ENCODE data around the gene MT1H.

Gene MT1H

GRCh38 chr16:56629531-56629930 is 40.1 kb upstream of the MT1H start:
- Histone ChIP-seq H3K4me3 (ENCODE audit: low read depth, low read length) (no peak overlapping the region), H3K27ac (ENCODE audit: low read depth, low read length) (no peak overlapping the region), H3K36me3 (ENCODE audit: control insufficient read depth, insufficient read depth, low read length) (no peaks in the 10 kb centered on the region), H3K4me1 (ENCODE audit: control insufficient read depth, insufficient read depth, low read length) (peaks cover 26% of the 10 kb centered on the region), H3K9ac (ENCODE audit: low read length) (no peak overlapping the region), H3K27me3 (ENCODE audit: control insufficient read depth, insufficient read depth, low read length) (peaks cover 95% of the 10 kb centered on the region), H3K9me3 (ENCODE audit: control insufficient read depth, insufficient read depth, low read depth, low read length) (no peaks in the 10 kb centered on the region)

DNA sequence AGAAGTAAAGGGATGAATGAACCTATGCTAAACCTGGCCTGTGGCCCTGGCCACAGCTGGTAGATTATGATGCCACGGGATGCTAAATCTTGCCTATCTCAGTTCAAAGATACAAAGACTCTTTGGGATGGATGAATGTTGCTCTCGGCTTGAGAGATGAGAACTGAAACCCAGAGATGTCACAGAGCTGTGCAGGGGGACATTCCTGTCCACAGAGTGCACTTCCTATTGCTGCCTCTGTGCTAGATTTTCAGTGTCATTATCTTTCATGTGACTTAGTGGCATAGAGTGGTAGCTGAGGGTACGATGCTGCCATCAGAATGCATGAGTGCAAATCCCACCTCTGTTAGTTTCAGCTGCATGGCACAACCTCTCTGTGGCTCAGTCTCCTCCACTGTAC is 39.5 kb upstream of the MT1H start:
- peaks cover 95% of the 10 kb centered on the region for H3K27me3 ChIP-seq (ENCODE audit: control insufficient read depth, insufficient read depth, low read length)
- peaks cover 23% of the 10 kb centered on the region for H3K4me1 ChIP-seq (ENCODE audit: control insufficient read depth, insufficient read depth, low read length)
- no peak overlapping the region for H3K4me3 ChIP-seq (ENCODE audit: low read depth, low read length)

DNA sequence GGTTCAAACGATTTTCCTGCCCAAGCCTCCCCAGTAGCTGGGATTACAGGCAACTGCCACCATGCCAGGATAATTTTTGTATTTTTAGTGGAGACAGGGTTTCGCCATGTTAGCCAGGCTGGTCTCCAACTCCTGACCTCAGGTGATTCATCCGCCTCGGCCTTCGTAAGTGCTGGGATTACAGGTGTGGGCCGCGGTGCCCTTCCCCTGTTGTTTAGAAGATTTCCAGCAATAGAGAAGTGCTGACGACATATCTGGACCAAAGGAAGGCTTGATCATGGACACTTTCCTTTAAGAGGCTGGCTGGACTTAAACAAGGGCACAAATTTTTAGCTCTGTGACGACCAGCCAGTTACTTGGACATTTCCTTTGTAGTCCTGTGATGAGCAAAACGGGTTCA is 38.4 kb upstream of the MT1H start:
- H3K27ac ChIP-seq (ENCODE audit: low read depth, low read length) = no peak overlapping the region
- H3K9ac ChIP-seq (ENCODE audit: low read length) = no peak overlapping the region
- no peak overlapping the region for H3K4me3 ChIP-seq (ENCODE audit: low read depth, low read length)
- peaks cover 25% of the 10 kb centered on the region for H3K4me1 ChIP-seq (ENCODE audit: control insufficient read depth, insufficient read depth, low read length)
- no peaks in the 10 kb centered on the region for H3K9me3 ChIP-seq (ENCODE audit: control insufficient read depth, insufficient read depth, low read depth, low read length)
- H3K27me3 ChIP-seq (ENCODE audit: control insufficient read depth, insufficient read depth, low read length) = peaks cover 95% of the 10 kb centered on the region
- H3K36me3 ChIP-seq (ENCODE audit: control insufficient read depth, insufficient read depth, low read length) = no peaks in the 10 kb centered on the region

More for the DNA sequence above, 39.5 kb upstream of the MT1H start:
- H3K9me3 ChIP-seq (ENCODE audit: control insufficient read depth, insufficient read depth, low read depth, low read length) = no peaks in the 10 kb centered on the region
- no peaks in the 10 kb centered on the region for H3K36me3 ChIP-seq (ENCODE audit: control insufficient read depth, insufficient read depth, low read length)
- no peak overlapping the region for H3K9ac ChIP-seq (ENCODE audit: low read length)
- H3K27ac ChIP-seq (ENCODE audit: low read depth, low read length) = no peak overlapping the region

- Histone ChIP-seq H3K4me3 (ENCODE audit: low read depth, low read length) (peak overlapping the region; percentile 60), H3K27ac (ENCODE audit: low read depth, low read length) (no peak overlapping the region), H3K36me3 (ENCODE audit: control insufficient read depth, insufficient read depth, low read length) (no peaks in the 10 kb centered on the region), H3K27me3 (ENCODE audit: control insufficient read depth, insufficient read depth, low read length) (peaks cover 95% of the 10 kb centered on the region), H3K9ac (ENCODE audit: low read length) (no peak overlapping the region), H3K4me1 (ENCODE audit: control insufficient read depth, insufficient read depth, low read length) (peaks cover 20% of the 10 kb centered on the region), H3K9me3 (ENCODE audit: control insufficient read depth, insufficient read depth, low read depth, low read length) (no peaks in the 10 kb centered on the region)
Measured at GRCh38 chr16:56631832-56632155, 37.8 kb upstream of the MT1H start.

DNA sequence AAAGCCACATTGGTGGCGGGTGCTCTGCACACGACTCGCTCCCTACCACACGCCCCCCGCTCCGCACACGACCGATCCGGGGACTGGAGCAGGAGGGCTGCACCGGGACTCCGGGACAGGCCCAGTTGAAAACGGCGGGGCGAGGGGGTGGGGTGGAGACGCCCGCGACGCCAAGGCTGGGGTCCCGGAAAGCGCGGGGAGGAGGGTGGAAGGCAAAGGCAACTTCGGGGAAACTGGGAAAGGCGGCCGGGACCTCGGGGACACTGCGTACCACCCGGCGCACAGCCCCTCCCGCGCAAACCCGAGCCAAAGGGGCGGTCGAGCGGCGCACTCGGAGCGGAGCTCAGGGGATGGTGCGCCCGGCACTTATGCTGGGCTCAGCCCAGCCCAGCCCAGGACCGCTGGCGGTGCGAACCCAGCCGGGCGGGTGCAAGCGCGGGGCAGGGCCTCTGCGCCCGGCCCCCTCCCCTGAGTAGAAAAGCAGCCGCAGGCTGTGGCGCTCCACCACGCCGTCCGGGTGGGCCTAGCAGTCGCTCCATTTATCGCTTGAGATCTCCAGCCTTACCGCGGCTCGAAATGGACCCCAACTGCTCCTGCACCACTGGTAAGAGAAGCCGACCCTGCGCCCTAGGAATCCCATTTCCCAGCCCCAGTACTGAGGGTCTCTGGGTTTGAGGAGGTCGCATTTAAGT is 37.3 kb upstream of the MT1H start, which contains the start of gene MT1M:
Gene MT1M (plus strand): TSS at position 504 of the 692 bp plus-strand sequence. CDS start 73 bp downstream, at position 577.
- H3K36me3 ChIP-seq (ENCODE audit: control insufficient read depth, insufficient read depth, low read length) = no peaks in the 10 kb centered on the region
- peak within 1 kb of the TSS; percentile 73 for H3K9ac ChIP-seq (ENCODE audit: low read length)
- H3K27me3 ChIP-seq (ENCODE audit: control insufficient read depth, insufficient read depth, low read length) = peaks cover 95% of the 10 kb centered on the region
- peaks cover 15% of the 10 kb centered on the region for H3K4me1 ChIP-seq (ENCODE audit: control insufficient read depth, insufficient read depth, low read length)
- H3K4me3 ChIP-seq (ENCODE audit: low read depth, low read length) = peak within 1 kb of the TSS; percentile 60
- no peak within 1 kb of the TSS for H3K27ac ChIP-seq (ENCODE audit: low read depth, low read length)
- H3K9me3 ChIP-seq (ENCODE audit: control insufficient read depth, insufficient read depth, low read depth, low read length) = no peaks in the 10 kb centered on the region

GRCh38 chr16:56632848-56633365 is 36.7 kb upstream of the MT1H start:
- Histone ChIP-seq H3K9me3 (ENCODE audit: control insufficient read depth, insufficient read depth, low read depth, low read length) (no peaks in the 10 kb centered on the region), H3K9ac (ENCODE audit: low read length) (peak overlapping the region; percentile 73), H3K4me3 (ENCODE audit: low read depth, low read length) (peak overlapping the region; percentile 60), H3K36me3 (ENCODE audit: control insufficient read depth, insufficient read depth, low read length) (no peaks in the 10 kb centered on the region), H3K27ac (ENCODE audit: low read depth, low read length) (no peak overlapping the region), H3K27me3 (ENCODE audit: control insufficient read depth, insufficient read depth, low read length) (peaks cover 98% of the 10 kb centered on the region), H3K4me1 (ENCODE audit: control insufficient read depth, insufficient read depth, low read length) (peaks cover 14% of the 10 kb centered on the region; the same call in 1 of the 2 replicates)

GRCh38 chr16:56633535-56633934 is 36.1 kb upstream of the MT1H start:
- Histone ChIP-seq H3K9ac (ENCODE audit: low read length) (no peak overlapping the region), H3K4me1 (ENCODE audit: control insufficient read depth, insufficient read depth, low read length) (peaks cover 15% of the 10 kb centered on the region), H3K4me3 (ENCODE audit: low read depth, low read length) (no peak overlapping the region), H3K9me3 (ENCODE audit: control insufficient read depth, insufficient read depth, low read depth, low read length) (no peaks in the 10 kb centered on the region), H3K27ac (ENCODE audit: low read depth, low read length) (no peak overlapping the region), H3K36me3 (ENCODE audit: control insufficient read depth, insufficient read depth, low read length) (no peaks in the 10 kb centered on the region), H3K27me3 (ENCODE audit: control insufficient read depth, insufficient read depth, low read length) (peaks cover 100% of the 10 kb centered on the region)

GRCh38 chr16:56634715-56635440 is 34.7 kb upstream of the MT1H start:
- no peaks in the 10 kb centered on the region for H3K36me3 ChIP-seq (ENCODE audit: control insufficient read depth, insufficient read depth, low read length)
- peaks cover 100% of the 10 kb centered on the region for H3K27me3 ChIP-seq (ENCODE audit: control insufficient read depth, insufficient read depth, low read length)
- no peaks in the 10 kb centered on the region for H3K9me3 ChIP-seq (ENCODE audit: control insufficient read depth, insufficient read depth, low read depth, low read length)
- no peak overlapping the region for H3K27ac ChIP-seq (ENCODE audit: low read depth, low read length)
- peak overlapping the region; percentile 45 for H3K9ac ChIP-seq (ENCODE audit: low read length)
- peak overlapping the region; percentile 55 for H3K4me3 ChIP-seq (ENCODE audit: low read depth, low read length)
- peaks cover 19% of the 10 kb centered on the region for H3K4me1 ChIP-seq (ENCODE audit: control insufficient read depth, insufficient read depth, low read length)

- H3K27me3 ChIP-seq (ENCODE audit: control insufficient read depth, insufficient read depth, low read length) = peaks cover 100% of the 10 kb centered on the region
- H3K9me3 ChIP-seq (ENCODE audit: control insufficient read depth, insufficient read depth, low read depth, low read length) = no peaks in the 10 kb centered on the region
- H3K9ac ChIP-seq (ENCODE audit: low read length) = peak overlapping the region; percentile 45
- H3K4me3 ChIP-seq (ENCODE audit: low read depth, low read length) = peak overlapping the region; percentile 55
- no peak overlapping the region for H3K27ac ChIP-seq (ENCODE audit: low read depth, low read length)
- no peaks in the 10 kb centered on the region for H3K36me3 ChIP-seq (ENCODE audit: control insufficient read depth, insufficient read depth, low read length)
- H3K4me1 ChIP-seq (ENCODE audit: control insufficient read depth, insufficient read depth, low read length) = peaks cover 19% of the 10 kb centered on the region
Measured at GRCh38 chr16:56635441-56635967, 34.1 kb upstream of the MT1H start.

DNA sequence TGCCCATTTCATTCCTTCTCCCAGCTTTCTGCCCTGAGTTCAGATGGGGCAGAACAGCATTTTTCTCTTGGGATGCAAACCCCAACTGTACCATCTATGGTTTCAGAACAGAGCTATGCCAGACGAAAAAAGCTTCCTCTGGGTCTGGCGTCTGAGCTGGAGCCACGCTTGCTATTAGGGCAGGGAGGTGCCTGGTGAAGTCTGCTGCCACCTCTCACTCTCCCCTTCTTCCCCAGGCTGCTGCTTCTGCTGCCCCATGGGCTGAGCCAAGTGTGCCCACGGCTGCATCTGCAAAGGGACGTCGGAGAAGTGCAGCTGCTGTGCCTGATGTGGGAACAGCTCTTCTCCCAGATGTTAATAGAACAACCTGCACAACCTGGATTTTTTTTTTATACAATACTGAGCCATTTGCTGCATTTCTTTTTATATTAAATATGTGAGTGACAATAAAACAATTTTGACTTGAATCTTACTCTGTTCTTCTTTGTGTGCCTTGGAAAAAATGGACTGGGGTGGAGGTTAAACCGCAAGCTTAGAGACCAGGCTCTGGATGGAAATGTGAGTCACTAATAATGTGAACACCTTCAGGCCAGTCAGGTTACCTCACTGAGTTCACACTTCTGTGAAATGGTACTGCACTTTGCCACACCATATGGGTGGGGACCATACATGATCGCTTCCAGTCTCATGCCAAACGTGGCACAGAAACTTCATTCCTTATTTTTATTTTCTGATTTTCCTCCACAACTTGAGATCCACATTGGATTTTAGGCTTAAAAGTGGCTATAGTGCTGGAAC is 32.8 kb upstream of the MT1H start:
- Histone ChIP-seq H3K27me3 (ENCODE audit: control insufficient read depth, insufficient read depth, low read length) (peaks cover 100% of the 10 kb centered on the region), H3K9me3 (ENCODE audit: control insufficient read depth, insufficient read depth, low read depth, low read length) (no peaks in the 10 kb centered on the region), H3K9ac (ENCODE audit: low read length) (no peak overlapping the region), H3K27ac (ENCODE audit: low read depth, low read length) (no peak overlapping the region), H3K4me3 (ENCODE audit: low read depth, low read length) (no peak overlapping the region), H3K36me3 (ENCODE audit: control insufficient read depth, insufficient read depth, low read length) (no peaks in the 10 kb centered on the region), H3K4me1 (ENCODE audit: control insufficient read depth, insufficient read depth, low read length) (peaks cover 19% of the 10 kb centered on the region)
